H54 (cell line): ENCODE data around the gene GUCY1A2.

Experiments
- DNase-seq: peaks from one replicate; pipeline ENCODE4 v3.0.0; 2011; ENCODE audit warnings: low spot score, mixed read lengths; ENCODE audit not compliant: insufficient read length
- FAIRE-seq: peaks from 3 replicates; lab custom pipeline; 2011; peaks lifted over from hg19 to GRCh38; lab: Jason Lieb, UNC
- POLR2A ChIP-seq: IDR thresholded peaks from 2 replicates; pipeline ENCODE4 v1.6.1; 2011; ENCODE audit warnings: low read depth, mild to moderate bottlenecking, low read length

The GUCY1A2 gene

DNA sequence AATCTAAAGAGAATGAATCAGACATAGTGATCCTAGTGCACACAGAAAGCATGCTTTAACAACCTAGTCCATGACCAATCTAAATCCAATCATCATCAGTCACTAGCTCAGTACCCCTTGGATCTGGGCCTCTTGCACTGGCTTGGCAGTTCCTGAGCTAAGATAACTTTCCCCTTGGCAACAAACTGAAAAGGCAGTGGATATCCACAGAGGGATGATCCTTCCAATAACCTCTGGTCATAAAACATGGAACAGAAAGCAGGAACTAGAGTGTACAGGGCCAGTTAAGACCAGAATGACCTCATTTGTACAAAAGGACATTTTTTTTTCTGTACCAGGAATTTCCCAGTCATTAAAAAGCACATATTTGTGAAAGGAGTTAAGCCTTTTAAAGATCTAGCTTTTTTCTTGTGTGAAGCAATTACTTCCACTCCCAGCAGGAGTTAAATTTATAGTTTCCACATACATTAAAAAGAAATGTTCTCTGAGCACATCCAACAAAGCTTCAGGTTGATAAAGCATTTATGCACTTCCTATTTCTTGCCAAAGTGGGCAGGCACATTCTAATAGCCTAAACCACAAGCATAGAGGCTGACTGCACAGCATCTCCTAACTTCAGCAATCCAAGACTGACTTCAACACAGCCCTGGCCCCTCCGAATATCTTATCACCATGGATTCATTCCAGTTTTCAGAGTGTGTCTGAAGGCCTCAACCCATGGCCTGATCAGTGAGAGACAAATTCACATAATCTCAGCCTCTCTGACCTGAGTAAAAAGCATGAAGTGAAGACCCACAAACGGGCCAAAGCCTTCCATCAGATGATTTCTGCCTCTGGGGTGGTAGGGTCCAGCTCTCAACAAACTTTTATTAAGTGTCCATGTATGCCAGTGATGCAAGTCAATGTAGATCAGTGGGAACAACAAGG is 29.9 kb downstream of the GUCY1A2 start:
- TF ChIP-seq POLR2A: no peak
- no peak for FAIRE-seq
- DNase-seq: no peak

DNA sequence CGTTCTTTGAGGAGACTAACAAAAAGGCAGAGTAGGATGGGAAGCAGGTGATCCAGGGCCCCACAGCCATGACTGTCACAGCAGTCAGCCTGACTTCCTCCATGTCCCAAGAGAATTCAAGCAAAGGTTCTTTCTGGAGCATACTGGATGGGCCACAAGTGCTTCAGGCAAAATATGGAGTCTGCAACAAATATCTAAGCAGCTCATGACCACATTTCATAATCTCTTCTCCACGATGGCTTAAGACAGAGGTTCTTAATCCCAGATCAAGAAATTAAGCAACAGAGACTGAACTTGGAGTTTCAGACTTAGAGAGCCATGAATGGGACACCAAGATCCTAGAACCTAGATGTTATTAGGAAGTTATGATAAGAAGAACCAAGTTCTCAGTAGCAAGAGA is 31.6 kb downstream of the GUCY1A2 start:
- DNase-seq: no peak
- TF ChIP-seq POLR2A: no peak
- no peak for FAIRE-seq

DNA sequence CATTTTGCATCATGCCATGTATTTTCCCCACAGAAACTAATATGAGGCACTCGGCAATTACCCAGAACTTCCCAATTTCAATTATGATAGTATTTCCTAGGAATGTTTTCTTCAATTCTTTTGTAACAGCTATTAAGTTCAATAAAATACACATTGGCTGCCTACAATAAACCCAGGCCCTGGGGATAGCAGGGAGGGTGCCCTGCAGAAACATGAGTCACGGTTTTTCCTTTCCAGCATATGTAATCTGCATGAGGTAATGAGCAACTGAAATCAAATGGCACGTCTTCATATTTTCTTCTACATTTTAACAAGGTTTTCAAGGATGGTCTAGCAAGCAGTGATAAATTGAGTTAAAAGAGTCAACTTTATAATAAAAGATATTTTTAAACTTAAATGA is 32.0 kb downstream of the GUCY1A2 start:
- no peak for DNase-seq
- no peak for TF ChIP-seq POLR2A
- FAIRE-seq: no peak

DNA sequence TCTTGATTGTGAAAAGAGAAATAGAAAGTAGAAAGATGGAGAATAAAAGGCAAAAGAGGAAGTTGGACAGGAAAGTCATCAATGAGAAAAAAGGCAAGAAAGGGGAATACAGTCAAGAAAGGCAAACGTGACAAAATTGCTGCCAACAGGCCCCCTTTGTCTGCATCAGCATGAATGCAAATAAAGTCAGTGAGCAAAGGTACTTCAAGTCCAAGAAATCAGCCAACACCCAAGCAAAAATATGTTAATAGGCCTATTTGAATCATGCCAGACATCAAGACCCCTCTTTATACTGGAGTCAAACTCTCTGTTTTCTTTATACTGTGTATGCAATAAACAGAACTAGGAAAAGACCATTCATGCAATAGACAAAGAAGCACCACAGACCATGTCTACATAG is 34.3 kb downstream of the GUCY1A2 start:
- TF ChIP-seq POLR2A: no peak
- no peak for FAIRE-seq

DNA sequence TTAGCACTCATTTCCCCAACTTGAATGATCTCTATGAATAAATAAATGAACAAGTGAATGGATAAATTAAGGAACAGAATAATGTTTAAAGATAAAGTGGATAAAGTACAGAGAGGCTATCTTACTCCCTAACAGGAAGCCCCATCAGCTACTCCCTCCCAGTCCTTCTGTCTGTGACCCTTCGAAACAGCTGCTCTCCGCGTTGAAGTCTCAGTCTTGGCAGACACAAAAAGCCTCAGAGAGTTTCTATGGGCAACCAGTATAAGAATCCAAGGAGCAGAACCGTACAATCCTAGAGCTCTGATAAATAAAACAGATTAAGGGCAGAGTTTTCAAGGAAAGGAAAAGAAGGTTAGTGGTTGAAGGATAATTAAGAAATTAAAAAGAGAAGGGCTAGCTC is 35.0 kb downstream of the GUCY1A2 start:
- TF ChIP-seq POLR2A: no peak
- DNase-seq: no peak
- no peak for FAIRE-seq

More for the DNA sequence above, 34.3 kb downstream of the GUCY1A2 start:
- DNase-seq: no peak

DNA sequence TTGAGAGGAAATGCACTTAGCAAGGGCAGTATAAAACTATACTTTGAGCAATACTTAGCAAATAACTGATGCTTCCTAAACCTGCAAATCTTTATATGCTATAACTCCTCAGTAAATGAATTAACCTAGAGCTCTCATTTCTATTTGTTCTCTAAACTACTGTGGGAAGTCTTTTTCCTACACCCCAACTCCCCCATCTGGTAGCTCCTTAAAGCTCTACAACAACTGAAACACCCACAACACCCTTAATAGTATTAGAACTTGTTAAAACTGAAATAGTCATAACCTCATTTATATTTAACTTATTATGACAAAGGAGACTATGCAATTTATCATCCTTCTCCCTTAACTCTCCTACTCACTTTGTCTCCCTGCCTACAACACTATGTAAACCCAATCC is 43.4 kb downstream of the GUCY1A2 start:
- FAIRE-seq: no peak
- no peak for TF ChIP-seq POLR2A
- DNase-seq: no peak

DNA sequence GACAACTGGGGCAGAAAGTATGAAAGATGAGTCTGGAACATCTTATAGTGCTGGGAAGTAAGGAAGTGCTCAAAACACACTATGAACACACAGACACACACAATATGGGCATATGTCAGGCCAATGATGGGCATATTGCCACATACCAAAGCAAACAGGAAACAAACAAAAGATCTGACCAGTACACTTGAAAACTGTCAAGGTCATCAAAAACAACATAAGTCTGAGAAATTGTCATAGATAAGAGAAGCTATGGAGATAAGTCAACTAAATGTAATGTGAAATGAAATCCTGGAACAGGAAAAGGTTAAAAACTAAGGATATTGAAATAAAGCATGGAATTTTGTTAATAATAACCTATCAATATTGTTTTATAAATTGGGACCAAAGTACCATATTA is 46.4 kb downstream of the GUCY1A2 start:
- no peak for TF ChIP-seq POLR2A
- DNase-seq (no peak), FAIRE-seq (no peak)

DNA sequence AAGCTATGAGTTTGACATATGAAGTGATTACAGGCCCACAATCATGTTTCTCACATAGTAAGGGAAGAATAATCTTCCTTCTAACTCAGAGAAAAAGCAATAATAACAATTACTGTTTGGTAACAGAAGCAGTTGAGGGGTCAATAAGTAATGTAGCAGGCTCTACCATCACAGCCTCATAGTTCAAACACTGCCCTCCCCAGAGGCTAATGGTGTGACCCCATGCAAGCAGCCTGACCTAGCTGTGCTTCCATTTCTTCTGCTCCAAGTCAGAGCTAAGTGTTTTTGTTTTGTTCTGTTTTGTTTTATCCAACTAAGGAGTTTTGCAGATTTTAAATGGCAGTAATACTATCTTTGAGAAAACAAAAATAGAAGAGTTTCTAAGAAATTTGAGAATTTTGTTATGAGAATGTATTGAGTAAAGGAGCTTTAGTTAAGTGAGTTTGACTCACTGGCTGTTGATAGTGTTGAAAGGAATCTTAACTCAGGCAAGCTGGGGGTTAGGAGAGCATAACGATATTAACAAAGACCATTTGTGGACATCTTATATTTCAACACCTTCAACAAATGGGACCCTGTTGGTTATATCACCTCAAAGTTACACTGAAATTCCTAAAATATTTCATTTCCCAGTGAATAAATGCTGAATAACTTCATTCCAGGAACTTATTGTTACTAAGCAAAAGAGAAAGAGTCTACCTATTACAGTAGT is 48.5 kb downstream of the GUCY1A2 start:
- FAIRE-seq: no peak
- DNase-seq: no peak
- TF ChIP-seq POLR2A: no peak

DNA sequence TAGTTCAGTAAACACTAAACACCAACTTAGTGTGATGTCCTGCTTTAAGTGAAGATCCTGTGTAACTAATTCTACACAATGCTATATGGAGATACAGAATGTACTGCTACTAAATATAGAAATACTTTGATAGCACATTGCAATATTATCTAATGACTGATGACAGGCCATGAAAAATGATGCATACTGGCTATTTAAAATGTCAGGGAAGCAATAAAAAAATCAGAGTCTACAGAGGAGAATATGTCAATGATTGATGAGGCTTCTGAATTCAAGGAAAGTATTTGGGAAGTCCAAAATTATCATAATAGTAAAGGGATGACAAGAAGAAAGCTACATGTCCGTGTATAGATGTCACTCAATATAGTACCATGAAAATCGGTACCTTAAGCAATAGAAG is 55.3 kb downstream of the GUCY1A2 start:
- no peak for DNase-seq
- FAIRE-seq: no peak

DNA sequence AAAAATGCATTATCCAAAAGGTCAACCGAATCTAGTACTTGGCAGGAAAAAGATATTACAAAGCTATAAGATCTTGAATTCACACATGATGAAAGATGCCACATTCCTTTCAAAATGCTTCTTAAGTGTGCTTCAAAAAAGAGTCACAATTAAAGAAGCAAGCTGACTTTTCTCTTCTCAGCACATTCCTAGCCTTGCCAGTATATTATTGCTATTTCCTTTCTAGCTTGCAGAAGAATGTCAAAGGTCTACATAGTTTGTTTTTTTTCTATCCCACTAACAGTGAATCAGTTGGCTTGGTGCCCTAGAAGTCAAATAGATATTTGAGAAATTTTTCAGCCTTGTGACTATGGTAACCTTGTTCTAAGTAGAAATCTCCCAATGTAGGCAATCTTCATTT is 56.8 kb downstream of the GUCY1A2 start:
- FAIRE-seq: peak; percentile 20
- no peak for DNase-seq
- no peak for TF ChIP-seq POLR2A

More for the DNA sequence above, 55.3 kb downstream of the GUCY1A2 start:
- no peak for TF ChIP-seq POLR2A

DNA sequence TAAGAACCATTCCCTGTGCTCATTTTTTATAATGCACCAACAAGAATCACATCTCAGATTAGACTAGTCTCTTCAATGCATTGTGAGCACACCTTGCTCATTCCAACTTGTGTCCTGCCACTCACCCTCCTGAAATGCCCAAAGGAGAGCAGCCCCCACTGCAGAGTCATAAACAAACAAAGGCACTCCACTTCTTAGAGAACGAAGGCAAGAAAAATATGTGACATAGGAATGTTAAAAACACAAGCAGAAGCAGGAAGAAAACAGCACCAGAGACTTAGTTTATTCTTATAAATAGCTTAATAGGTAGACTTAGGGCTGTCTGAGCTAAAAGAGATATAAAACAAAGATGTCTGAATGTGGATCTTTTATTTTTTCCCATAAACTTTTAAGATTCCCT is 57.2 kb downstream of the GUCY1A2 start:
- FAIRE-seq: no peak
- no peak for TF ChIP-seq POLR2A
- no peak for DNase-seq

DNA sequence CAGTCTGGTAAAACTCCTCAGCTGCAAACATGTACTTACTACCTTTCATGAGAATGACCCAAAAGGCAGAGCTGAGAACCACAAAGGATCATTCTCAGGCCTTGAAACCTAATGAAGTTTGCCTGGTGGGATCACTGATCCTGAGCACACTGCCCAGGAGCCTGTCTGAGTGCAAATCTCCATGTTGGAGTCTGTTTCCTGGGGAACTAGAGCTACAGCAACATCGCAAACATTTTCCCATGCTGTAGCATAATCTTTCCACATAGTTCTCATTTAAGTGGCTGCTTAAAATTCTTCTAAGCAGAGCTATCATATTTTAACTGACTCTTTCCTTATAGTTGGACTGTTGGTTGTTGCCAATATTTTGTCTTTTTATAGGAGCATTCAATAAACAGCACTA is 58.5 kb downstream of the GUCY1A2 start:
- no peak for FAIRE-seq
- DNase-seq: no peak
- TF ChIP-seq POLR2A: no peak

DNA sequence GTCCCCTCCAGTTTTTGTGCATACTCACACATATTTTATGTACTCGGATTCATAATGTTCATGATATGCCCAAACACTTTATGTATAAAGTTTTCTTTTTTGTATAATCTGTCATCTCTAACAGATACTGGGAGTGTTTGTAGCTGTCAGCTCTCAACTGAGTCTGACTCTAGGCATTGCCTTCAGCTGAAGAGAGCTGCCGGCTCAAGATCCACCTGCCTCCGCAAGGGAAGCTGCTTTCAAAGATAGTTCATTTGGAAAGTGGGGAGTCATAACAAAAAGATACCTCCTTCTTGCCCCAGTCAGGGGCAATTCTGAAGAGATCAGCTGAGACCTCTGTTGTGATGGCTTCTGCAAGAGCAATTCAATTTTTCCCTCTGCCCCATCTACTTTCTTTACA is 58.9 kb downstream of the GUCY1A2 start:
- DNase-seq (no peak), FAIRE-seq (no peak)
- no peak for TF ChIP-seq POLR2A

DNA sequence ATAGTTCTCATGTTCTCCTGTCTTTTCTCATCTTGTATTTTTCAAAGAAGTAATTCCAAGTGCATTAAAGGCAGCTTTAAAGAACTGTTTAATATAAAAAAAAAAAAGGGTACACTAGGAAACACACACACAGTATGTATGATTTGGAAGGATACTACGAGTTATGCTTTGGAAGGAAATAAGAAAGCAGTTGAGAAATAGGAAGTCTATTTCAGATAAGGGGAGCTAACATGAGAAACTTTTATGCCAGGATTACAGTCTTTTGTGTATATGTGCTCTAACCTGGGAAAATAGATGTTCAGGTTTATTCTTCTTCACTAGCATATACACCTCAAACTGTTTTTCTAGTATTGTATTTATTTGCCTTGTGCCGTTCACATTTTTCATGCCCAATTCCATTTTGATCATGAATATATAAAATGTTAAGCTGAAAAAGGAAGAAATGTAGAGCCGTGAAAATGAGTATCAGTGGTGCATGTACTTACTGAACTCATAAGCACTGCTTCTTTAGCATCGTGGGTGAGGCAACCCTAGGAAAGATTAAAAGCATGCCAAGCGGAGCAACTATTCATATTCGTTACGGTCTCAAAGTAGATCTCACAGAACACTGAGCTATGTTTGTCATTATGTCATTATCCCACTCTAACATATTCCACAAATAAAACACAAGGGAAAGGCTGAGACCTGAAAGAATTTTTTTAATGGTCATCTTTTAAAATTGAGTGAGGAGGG is 59.6 kb downstream of the GUCY1A2 start:
- no peak for TF ChIP-seq POLR2A
- FAIRE-seq (no peak), DNase-seq (no peak)
